NT2/D1 (cell line): ENCODE data around the gene SPAG7.

Experiments
- DNase-seq: peaks from one replicate; pipeline ENCODE4 v3.0.0-alpha.2; 2011; ENCODE audit warnings: low read depth, low spot score
- H3K27me3 ChIP-seq: 2 replicates; pipeline ENCODE4 v1.6.0; 2011; ENCODE audit warnings: mild to moderate bottlenecking; ENCODE audit not compliant: insufficient read length, insufficient read depth
- H3K36me3 ChIP-seq: 2 replicates; pipeline ENCODE4 v1.6.1; 2011; ENCODE audit warnings: mild to moderate bottlenecking, low read length, mixed read lengths; ENCODE audit not compliant: insufficient read depth, insufficient read length
- H3K4me1 ChIP-seq: 2 replicates; pipeline ENCODE4 v1.5.1; 2011; ENCODE audit not compliant: insufficient read depth, insufficient read length
- H3K4me3 ChIP-seq: 2 replicates; pipeline ENCODE4 v1.5.1; 2011; ENCODE audit warnings: low read depth; ENCODE audit not compliant: insufficient read length
- H3K9ac ChIP-seq: 2 replicates; pipeline ENCODE4 v1.6.0; 2011; ENCODE audit warnings: low read depth; ENCODE audit not compliant: insufficient read length
- H3K9me3 ChIP-seq: 2 replicates; pipeline ENCODE4 v1.5.1; 2011; ENCODE audit warnings: mild to moderate bottlenecking, low read length; ENCODE audit not compliant: insufficient read depth
- SUZ12 ChIP-seq: IDR thresholded peaks from 2 replicates; pipeline ENCODE4 v1.6.1; 2011; ENCODE audit not compliant: insufficient read length, insufficient read depth; ENCODE audit errors: extremely low read depth
- YY1 ChIP-seq: IDR thresholded peaks from 2 replicates; pipeline ENCODE4 v1.6.1; 2011; ENCODE audit not compliant: insufficient read length, insufficient read depth
- ZNF274 ChIP-seq: IDR thresholded peaks from 2 replicates; pipeline ENCODE4 v1.6.1; 2011; ENCODE audit warnings: mild to moderate bottlenecking, low read depth, low read length

The SPAG7 gene

DNA sequence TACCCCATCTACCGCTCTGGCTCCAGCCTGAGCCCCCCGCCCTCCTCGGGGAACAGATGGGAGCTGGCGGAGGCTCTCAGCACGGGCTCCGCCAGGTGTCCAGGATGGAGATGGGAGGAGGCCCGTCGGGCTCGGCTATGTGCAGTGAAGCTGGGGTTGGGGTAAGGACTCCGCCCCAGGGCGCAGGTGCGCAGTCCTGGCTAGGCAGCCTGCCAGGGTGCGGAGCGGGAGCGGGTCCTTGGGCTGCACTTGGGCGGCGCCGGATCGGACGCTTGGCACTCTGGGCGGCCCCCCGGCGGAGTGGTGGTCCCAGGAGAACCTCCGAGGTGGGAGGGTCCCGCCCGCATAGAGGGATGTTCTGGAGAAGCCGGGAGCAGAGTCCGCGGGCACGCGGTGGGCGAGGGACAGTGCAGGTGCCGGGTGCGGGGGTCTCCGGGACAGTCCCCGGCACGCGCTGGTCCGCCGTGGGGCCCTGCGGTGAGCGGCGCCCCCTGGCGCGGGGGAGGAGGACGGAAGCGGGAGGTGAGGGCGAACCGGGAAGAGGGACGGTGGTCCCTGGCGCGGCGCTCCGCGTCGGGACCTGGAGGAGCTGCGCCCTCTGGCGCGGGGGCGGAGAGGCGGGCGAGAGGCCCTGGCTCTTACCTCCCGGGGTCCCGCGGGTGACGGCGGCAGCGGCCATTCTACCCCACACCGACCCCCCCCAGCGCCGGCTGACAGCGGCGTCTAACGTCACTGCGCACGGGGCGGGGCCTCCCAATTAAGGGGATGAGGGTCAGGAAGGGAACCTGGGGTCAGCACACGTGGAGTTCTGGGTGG, 19.5 kb upstream of the SPAG7 start, which contains the start of gene CAMTA2:
Gene CAMTA2 (minus strand): TSS at position 725 of the 816 bp plus-strand sequence. CDS start 1,453 bp downstream, outside the sequence.
- Histone ChIP-seq H3K4me1 (peaks cover 4% of the 10 kb centered on the region), H3K36me3 (peaks cover 11% of the 10 kb centered on the region), H3K4me3 (peak within 1 kb of the TSS; percentile 85), H3K9me3 (no peaks in the 10 kb centered on the region), H3K9ac (peak within 1 kb of the TSS; percentile 90), H3K27me3 (no peaks in the 10 kb centered on the region)
- no peak for DNase-seq
- TF ChIP-seq ZNF274 (no peak), SUZ12 (no peak), YY1 (no peak)

- Histone ChIP-seq H3K36me3 (peaks cover 14% of the 10 kb centered on the region), H3K4me1 (peaks cover 4% of the 10 kb centered on the region), H3K4me3 (peak overlapping the region; percentile 85), H3K9ac (peak overlapping the region; percentile 90), H3K27me3 (no peaks in the 10 kb centered on the region), H3K9me3 (no peaks in the 10 kb centered on the region)
- no peak for DNase-seq
- no peak for TF ChIP-seq YY1
- no peak for TF ChIP-seq SUZ12
- no peak for TF ChIP-seq ZNF274
Measured at GRCh38 chr17:4986403-4986802, 18.8 kb upstream of the SPAG7 start.

GRCh38 chr17:4982305-4982704, 14.7 kb upstream of the SPAG7 start:
- Histone ChIP-seq H3K27me3 (peaks cover 10% of the 10 kb centered on the region), H3K36me3 (peaks cover 40% of the 10 kb centered on the region), H3K9ac (no peak overlapping the region), H3K4me1 (peaks cover 7% of the 10 kb centered on the region), H3K4me3 (no peak overlapping the region), H3K9me3 (no peaks in the 10 kb centered on the region)
- TF ChIP-seq ZNF274: no peak
- no peak for TF ChIP-seq SUZ12
- TF ChIP-seq YY1: no peak
- no peak for DNase-seq

DNA sequence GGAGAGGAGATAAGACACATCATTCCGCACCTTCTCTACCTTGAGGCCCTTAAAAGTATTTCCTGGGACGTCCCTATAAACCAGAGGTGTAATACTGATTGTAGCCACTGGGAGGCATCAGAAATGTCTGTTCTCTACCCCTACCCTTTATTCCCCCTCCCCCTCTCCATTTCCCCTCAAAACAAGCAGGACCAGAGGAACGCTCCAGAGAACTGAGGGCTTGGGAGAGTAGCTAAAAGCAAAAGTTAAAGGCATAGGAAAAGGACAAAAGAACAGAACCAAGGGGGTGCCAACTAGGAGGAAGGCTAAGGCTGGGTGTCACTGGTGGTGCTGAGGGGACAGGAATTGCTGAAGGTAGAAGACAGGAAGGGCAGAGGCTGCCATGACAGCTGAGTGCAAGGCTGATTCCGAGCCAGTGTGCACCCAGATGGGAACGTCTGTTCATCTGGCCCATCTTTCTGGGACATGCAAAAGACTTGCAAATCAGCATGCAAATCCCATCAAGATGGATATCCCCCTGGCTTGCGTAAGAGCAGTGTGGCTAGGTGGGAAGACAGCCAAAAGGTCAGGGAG, 13.1 kb upstream of the SPAG7 start:
- H3K27me3 ChIP-seq: peaks cover 11% of the 10 kb centered on the region
- peaks cover 4% of the 10 kb centered on the region for H3K4me1 ChIP-seq
- DNase-seq: peak; percentile 63
- no peak overlapping the region for H3K4me3 ChIP-seq
- H3K9me3 ChIP-seq: no peaks in the 10 kb centered on the region
- TF ChIP-seq YY1: no peak
- no peak for TF ChIP-seq SUZ12
- no peak for TF ChIP-seq ZNF274
- peaks cover 47% of the 10 kb centered on the region for H3K36me3 ChIP-seq
- H3K9ac ChIP-seq: peak overlapping the region; percentile 25

DNA sequence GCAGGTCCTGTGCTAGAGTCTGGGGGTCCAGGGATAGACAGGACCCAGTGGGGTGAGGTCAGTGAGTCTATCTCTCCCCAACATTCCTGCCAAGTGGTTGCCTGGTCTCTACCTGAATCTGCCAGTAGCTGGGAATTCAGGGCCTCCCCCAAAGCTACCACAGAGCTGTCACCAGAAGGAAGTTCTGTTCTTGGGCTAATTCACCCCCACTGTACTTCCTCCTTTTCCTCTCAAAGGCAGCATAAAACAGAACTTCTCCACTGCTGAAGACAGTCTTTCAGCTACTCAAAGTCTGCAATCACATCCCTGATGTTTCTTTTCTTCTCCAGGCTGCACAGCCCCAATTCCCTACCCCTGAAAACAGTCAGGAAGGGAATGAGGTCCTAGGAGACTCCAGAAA, 11.1 kb upstream of the SPAG7 start:
- Histone ChIP-seq H3K4me1 (peaks cover 4% of the 10 kb centered on the region), H3K4me3 (no peak overlapping the region), H3K9me3 (no peaks in the 10 kb centered on the region), H3K9ac (no peak overlapping the region), H3K27me3 (peaks cover 17% of the 10 kb centered on the region), H3K36me3 (peaks cover 53% of the 10 kb centered on the region)
- TF ChIP-seq SUZ12 (no peak), ZNF274 (no peak), YY1 (no peak)
- DNase-seq: no peak

DNA sequence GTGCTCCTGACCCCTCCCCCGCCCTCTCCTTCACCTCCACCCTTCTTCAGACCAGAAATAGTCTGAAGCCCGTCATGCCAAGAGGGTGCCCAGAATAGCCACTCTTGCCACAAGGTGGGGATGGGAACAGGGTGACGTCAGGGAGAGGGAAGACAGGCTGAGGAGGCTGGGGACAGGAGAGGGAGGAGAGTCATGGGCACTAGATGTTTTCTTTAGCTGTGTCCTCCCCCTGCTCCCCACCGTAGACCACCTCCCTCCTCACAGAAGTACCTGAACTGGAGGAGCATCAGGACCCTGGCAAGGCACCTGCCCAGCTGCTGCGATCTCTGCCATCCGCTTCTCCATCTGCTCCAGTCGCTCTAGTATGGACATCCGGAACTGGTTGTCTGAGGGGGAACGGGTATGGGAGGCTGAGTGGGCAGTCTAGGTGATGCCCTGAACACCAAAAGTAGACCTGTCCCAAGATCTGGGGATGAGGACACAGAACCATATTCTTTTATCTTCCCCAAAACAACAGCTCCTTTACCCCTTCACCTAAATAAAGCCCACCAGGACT, 6.6 kb upstream of the SPAG7 start:
- H3K4me1 ChIP-seq: peaks cover 8% of the 10 kb centered on the region
- no peak overlapping the region for H3K4me3 ChIP-seq
- peaks cover 64% of the 10 kb centered on the region for H3K36me3 ChIP-seq
- peaks cover 17% of the 10 kb centered on the region for H3K27me3 ChIP-seq
- TF ChIP-seq ZNF274: no peak
- TF ChIP-seq SUZ12: no peak
- TF ChIP-seq YY1: no peak
- H3K9ac ChIP-seq: no peak overlapping the region
- DNase-seq: no peak
- H3K9me3 ChIP-seq: no peaks in the 10 kb centered on the region
